Activated CD8-positive, alpha-beta memory T cell treated with anti-CD3 and anti-CD28 coated beads for 36 hours (primary cell): ENCODE data around the gene MGLL. TPM values are rescaled to one million over a fixed set of nuclear protein-coding genes. Genes with fewer than 3 reads are reported as not detected.

Experiments used
- CTCF ChIA-PET: fragments of 350-600 bp; sonication (Branson Sonifier 250); formaldehyde crosslinking; loops from one replicate; lab custom pipeline; 2021; ENCODE audit warnings: antibody characterized with exemption; lab: Charles Lee
- POLR2A ChIA-PET: fragments of 350-600 bp; sonication (Branson Sonifier 250); formaldehyde crosslinking; loops from one replicate; lab custom pipeline; 2021; ENCODE audit warnings: antibody characterized with exemption; lab: Charles Lee
- total RNA-seq, 2 experiments: library from RNA; stranded (reverse); gene quantifications; one replicate each; pipeline ENCODE4 v1.2.3, GENCODE V29; 2021

The MGLL gene
- total RNA-seq, 2 experiments from 2014 or later, result 2.2 to 4.9 TPM

DNA sequence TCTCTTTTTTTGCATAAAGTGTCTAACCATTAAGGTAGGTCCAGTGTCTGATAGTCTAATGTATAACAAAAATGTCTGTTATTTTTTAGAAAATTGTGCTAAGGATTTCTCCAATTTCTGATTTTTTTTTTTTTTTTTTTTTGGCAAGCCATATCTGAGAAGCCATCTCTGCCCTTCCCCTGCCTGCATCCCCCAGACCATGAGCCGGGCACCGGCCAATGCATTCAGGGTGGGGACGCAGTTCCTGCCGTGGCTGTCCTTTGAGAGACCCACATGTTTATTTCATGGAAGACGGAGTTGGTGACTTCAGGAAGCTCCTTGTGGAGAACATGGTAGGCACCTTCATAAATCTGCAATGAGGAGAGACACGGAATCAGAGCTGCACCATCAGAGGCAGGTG is 130.3 kb downstream of the MGLL start:
- ChIA-PET CTCF (no interaction called here), POLR2A (no interaction called here)

DNA sequence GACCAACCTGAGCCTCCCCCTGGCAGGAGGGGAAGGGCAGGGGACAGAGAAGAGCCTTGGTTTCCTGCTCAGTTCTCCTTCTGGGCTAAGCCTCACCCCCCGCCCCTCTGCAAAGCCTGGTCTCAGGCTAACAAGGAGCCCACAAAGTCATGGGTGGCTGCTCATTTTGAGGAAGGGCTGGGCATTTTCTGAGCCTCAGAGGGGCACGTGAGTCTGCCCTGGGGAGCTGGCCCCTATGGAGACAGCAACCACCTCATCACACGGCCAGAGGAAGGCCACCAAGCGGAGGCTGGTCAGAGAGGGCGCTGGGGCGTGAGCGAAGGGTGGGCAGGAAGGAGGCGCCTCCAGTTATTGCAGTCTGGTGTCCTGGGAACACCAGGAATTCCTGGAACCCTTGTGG is 130.8 kb downstream of the MGLL start:
- ChIA-PET CTCF (interaction anchor here (1.0 to 1.2 kb wide), 2 partner anchors 10 to 40 kb away, joined by 3 to 4 read pairs; no protein-coding TSS in a partner anchor), POLR2A (no interaction called here)

DNA sequence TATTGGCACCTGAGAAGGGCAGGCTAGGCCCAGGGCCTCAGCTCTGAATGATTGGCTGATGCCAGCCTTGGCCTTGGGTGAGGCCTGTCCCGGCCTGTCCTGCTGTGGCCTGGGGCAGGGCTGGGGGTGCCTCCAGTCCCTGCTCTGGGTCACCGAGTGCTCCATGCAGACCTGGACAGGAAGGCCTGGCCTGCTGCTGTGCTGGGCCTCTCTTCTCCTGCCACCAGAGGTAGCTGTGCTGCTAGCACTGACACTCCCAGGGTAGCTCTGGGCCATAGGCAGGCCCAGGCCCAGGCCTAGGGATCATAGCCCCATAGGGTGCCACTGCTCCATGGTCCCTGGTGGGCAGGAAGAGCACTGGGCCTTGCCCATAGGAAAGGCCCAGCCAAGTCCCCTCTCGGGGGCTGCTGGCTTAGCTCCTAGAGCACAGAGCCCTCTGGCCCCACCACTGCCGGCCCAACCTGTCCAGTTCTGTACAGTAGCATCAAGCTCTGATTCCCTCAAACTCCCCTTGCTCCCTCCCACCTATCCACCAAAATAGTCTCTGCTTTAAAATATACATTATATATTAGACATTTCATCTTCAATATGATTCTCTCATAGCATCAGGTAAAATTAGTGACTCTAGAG is 131.4 kb downstream of the MGLL start:
- CTCF ChIA-PET, result interaction anchor here (1.0 to 1.2 kb wide), 2 partner anchors 9 to 39 kb away, joined by 3 to 4 read pairs; no protein-coding TSS in a partner anchor
- POLR2A ChIA-PET, result no interaction called here

DNA sequence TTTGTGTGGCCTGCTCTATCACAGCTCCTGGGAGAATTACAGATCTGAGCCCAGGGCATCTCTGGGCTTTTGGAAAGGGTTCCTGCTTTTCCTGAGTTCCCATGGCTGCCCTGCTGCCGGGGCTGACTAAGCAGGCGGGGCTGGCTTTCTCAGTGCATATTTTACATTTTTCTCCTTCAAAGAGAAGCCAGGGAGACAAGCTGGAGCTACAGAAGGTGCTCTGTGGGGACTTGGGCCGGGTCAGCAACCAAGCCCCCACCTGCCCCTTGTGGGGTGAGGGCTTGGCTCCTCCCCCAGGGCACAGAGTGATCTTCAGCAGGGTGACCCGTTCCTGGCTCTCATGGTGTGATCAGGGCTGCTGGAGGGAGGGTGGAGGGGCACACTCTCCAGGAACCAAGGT is 132.2 kb downstream of the MGLL start:
- CTCF ChIA-PET, result interaction anchor here (1.2 kb wide), 1 partner anchor 38 kb away, joined by 4 read pairs; no protein-coding TSS in a partner anchor
- POLR2A ChIA-PET, result no interaction called here

DNA sequence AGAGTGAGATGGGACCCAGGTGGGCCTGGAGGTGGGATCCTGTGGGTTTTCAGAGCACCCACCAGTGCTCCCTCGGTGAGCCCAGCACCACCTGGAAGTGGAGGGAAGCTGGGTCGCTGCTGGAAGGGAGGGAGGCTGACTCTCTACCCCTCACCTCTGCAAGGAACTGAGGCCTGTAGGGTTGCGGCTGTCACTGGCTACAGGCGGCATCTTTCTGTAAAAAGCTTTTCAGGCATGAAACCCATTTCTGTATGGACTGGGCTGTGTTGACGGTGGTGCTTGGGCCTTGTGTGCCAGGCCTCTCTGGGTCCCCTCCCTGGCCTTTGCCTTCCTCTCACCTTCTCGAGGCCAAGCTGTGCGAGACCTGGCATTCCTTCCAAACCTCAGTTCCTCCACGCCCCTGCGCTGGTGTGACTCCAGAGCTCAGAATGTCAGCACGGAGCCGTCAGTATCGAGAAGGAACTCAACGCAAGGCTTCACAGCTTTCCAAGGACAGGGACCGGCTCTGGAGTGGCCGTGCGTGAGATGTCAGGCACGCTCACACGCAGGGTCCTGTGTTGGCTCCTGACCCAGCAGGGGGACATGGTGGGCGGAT is 133.0 kb downstream of the MGLL start:
- ChIA-PET POLR2A (no interaction called here), CTCF (no interaction called here)

DNA sequence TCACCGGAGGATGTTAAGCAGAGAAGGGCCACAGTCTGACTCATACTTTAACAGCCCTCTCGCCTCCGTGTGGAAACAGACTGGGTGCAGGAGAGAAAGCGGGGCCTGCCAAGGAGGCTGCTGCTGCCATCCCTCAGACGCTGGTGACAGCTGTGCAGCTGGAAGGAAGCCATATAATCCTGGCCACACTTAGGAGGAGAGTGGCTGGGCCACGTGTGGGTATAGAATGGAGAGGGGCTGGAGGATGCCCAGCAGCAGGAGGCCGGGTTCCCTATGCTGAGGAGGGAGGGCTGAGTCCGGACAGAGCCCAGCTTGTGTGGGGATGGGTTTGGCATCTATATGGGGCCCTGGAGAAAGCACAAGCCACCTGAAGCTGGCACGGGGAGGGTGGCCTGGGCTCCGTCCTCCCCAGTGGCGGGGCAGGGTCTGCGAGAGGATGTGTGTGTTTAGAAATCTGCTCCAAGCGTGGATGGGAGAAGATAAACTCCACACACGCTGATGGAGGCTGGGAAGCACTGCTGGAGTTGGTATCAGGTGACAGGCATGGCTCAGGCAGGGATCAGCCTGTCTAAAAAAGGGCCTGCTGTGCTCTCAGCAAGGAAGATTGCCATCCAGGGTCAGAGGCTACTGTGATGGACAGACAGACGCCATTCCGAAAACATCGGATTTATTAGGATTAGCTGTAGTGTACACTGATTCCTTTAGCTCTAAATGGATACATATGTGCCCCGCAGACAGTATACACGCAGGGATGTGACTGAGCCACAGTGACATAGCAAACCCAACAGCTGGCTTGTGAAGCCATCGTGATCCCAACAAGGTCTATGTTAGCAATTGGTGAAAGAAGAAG is 133.7 kb downstream of the MGLL start:
- ChIA-PET POLR2A (no interaction called here), CTCF (interaction anchor here (0.6 kb wide), 1 partner anchor 47 kb away, joined by 3 read pairs; no protein-coding TSS in a partner anchor)

DNA sequence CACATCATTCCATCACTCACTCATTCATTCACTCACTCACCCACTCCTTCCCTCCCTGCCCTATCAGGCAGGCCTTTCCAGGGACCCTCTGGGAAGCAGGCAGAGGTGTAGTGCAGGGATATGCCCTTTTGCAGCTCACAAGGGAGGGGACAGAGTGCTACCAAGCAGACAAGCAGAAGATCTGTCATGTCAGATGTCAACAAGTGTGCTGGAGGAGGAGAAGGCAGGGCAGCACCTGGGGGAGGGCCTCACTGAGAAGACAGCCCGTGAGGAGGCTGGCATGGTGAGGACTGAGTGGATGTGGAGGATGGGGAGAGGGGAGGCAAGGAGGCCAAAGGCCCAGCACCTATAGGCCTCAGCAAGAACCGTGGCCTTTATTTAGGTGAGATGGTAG is 134.3 kb downstream of the MGLL start:
- ChIA-PET POLR2A (no interaction called here), CTCF (interaction anchor here (0.6 kb wide), 1 partner anchor 46 kb away, joined by 3 read pairs; no protein-coding TSS in a partner anchor)

DNA sequence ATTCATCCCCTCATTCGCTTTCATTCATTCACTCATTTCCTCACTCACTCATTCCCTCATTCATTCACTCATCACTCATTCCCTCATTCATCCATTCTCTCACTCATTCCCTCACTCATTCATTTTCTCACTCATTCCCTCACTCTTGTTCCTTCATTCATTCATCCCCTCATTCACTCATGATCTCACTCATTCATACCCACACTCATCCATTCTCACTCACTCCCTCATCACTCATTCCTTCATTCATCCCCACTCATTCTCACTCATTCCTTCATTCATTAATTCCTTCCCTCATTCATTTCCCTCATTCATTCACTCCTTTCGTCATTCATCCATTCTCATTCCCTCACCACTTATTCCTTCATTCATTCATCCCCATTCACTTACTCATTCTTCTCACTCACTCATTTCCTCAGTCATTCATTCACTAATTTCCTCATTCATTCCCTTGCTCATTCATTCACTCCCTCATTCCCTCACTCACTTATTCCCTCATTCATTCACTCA is 135.0 kb downstream of the MGLL start:
- ChIA-PET POLR2A (no interaction called here), CTCF (no interaction called here)

DNA sequence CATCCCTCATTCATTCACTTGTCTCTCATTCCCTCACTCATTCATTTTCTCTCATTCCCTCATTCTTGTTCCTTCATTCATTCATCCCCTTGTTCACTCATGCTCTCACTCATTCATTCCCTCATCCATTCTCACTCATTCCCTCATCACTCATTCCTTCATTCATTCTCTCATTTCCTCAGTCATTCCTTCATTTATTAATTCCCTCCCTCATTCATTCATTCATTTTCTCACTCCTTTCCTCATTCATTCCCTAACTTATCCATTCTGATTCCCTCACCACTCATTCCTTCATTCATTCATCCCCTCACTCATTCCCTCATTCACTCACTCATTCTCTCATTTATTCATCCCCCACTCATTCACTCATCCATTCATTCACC is 135.8 kb downstream of the MGLL start:
- POLR2A ChIA-PET, result no interaction called here

DNA sequence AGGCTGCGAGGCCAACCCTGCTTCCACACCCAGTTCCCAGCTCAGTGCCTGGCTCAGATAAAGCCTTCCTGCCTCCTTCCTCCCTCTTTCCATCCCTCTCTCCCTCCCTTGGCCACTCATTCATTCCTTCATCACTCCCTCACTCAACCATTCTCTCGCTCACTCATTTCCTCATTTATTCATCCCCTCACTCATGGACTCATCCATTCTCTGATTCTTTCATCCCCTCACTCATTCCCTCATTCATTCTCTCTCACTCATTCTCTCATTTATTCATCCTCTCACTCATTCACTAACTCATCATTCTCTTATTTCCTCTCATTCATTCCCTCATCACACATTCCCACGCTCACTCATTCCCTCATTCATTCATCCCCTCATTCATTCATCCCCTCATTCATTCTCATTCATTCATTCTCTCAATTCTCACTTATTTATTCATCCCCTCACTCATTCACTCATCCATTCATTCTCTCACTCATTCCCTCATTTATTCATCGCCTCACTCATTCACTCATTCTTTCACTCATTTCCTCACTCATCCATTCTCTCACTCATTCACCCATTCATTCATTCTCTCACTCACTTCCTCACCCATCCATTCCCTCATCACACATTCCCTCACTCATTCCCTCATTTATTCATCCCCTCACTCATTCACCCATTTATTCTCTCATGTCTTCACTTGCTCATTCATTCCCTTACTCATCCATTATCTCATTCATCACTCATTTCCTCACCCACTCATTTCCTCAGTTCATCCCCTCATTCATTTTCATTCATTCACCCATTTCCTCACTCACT is 136.4 kb downstream of the MGLL start:
- CTCF ChIA-PET, result no interaction called here
- POLR2A ChIA-PET, result no interaction called here

More for the DNA sequence above, 135.8 kb downstream of the MGLL start:
- CTCF ChIA-PET, result no interaction called here

DNA sequence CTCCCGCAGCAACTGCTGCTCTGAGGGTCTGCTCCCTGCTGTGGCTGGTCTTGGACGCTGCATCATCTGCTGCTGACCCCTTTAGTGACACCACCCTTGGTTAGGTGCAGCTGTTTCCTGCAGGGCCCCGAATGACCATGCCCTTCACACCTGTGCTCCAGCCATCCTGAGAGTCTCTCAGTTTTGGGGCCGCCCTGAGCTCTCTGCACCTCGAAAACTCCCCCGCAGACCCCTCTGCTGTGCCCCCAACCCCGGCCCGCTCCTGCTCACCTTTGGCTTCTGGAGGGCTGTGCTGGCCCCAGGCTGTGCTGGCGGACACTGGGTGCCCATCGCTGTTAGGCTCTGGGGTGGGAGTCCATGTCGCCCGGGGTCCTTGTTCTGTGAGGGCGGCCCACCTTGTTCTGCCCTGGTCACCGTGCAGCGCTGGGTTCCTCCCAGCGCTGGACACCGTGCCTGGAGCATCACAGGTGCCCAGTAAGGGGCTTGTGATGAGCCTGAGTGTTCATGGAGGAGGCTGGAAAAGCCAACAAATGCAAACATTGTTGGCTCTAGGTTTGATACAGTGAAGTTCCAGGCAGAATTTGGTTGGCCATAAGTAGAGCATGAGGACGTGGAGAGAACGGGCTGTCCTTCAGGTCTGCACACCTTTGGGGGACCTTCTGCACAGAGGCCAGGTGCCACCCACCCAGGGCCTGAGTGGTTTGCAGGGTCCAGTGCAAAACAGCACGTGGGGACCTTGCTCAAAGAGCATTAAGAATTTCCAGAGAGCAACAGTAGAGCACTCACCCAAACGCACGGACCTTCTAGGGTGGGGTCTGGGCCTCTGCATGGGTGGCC is 137.2 kb downstream of the MGLL start:
- ChIA-PET POLR2A (no interaction called here), CTCF (no interaction called here)

DNA sequence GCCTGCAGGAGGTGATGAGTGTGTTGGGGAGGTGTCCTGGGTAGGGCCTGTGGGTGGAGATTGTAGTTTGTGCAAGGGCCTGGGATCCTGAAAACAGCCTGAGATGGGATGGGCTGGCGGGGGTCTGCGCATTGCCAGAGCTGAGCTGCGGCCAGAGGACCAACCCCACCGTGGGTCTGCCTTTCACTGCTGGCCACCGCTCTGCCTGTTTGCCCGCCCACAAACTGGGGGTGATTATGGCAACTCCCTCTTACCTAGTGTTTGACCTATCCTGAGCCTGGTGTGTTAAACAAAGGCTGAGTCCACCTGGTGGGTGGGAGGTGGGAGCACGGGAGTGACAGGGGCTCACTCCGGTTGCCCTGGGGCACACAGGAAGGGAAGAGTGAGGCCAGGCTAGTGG is 139.8 kb downstream of the MGLL start:
- CTCF ChIA-PET, result interaction anchor here (0.8 to 1.3 kb wide), 2 partner anchors 8 to 95 kb away, joined by 3 read pairs; no protein-coding TSS in a partner anchor
- POLR2A ChIA-PET, result no interaction called here

DNA sequence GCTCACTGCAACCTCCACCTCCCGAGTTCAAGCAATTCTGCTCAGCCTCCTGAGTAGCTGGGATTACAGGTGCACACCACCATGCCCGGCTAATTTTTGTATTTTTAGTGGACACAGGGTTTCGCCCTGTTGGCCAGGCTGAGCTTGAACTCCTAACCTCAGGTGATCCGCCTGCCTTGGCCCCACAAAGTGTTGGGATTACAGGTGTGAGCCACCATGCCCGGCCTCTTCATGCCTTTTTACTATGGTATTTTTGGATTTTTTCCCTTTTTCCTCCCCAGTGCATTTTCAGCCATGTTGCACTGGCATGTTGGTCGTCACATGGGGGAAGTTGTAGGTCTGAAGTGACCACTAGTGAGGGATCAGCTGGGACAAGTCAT is 140.2 kb downstream of the MGLL start:
- ChIA-PET CTCF (interaction anchor here (0.8 to 1.3 kb wide), 2 partner anchors 9 to 95 kb away, joined by 3 read pairs; no protein-coding TSS in a partner anchor), POLR2A (interaction anchor here (0.6 kb wide), 1 partner anchor 10 kb away, joined by 4 read pairs; no protein-coding TSS in a partner anchor)

DNA sequence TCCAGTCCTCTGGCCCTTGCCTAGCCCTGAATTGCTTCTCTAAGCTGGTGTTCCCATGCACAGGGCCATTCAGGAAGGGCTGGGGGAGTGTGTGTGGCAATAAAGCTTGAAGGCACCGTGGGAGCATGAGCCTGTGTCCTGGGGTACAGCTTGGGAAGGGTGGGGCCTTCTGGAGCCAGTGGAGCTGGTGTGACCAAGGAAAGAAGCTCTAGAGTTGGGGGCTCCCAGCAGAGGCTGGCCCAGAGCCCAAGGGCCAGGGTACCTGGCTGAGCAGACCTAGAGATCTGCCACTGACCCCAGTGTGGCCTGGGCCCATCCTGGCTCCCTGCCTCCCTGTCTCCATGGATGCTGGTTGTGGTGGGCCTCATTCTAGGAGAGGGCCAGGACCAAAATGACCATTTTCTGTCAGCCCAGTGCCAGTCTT is 141.5 kb downstream of the MGLL start:
- POLR2A ChIA-PET, result no interaction called here
- CTCF ChIA-PET, result interaction anchor here (1.1 to 1.3 kb wide), 2 partner anchors 15 to 152 kb away, joined by 3 to 6 read pairs; no protein-coding TSS in a partner anchor

DNA sequence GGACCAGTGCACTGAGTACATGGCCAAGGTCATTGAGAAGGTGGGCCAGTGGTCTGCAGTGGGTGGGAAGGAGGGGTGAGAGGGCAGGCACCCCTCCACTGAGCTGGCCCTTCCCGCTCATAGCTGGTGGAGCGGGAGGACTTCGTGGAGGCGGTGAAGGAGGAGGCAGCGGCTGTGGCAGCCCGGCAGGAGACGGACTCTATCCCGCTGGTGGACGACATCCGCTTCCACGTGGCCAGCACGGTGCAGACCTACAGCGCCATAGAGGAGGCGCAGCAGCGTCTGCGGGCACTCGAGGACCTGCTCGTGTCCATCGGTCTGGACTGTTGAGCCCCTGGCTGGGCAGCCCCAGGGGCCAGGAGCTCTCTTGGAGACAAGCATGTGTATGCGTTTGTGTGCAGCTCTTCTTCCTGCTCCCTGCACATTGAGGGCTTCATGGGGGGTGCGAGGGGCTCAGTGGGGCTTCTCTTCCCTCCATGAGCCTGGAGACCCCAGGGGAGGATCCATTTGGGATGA is 142.1 kb downstream of the MGLL start:
- POLR2A ChIA-PET, result no interaction called here

DNA sequence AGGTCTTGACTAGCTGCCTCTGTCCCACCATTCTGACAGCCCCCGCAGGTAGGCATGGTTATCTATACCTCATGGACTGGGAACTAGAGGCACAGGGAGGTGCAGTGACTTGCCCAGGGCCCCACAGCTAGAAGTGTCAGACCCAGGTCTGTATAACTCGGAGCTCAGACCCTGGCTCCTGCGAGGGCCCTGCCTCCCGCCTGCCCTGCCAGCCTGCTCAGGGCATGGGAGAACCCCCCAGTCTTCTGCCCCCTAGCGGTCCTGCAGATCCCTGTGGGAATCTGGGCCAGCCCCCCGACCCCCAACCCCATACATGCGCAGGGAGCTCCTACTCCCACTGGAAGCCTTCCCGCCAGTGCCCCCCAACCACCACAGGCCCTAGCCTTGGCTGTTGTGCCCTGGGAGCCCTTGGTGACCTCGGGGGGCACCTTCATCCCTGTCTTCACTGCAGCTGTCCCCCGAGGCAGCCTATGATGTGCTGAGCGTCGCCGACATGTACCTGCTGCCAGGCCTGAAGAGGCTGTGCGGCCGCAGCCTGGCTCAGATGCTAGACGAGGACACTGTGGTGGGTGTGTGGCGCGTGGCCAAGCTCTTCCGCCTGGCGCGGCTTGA is 142.7 kb downstream of the MGLL start:
- ChIA-PET POLR2A (no interaction called here), CTCF (interaction anchor here (1.3 to 1.4 kb wide), 2 partner anchors 18 to 153 kb away, joined by 3 read pairs; no protein-coding TSS in a partner anchor)

More for the DNA sequence above, 142.1 kb downstream of the MGLL start:
- CTCF ChIA-PET, result interaction anchor here (1.3 kb wide), 1 partner anchor 152 kb away, joined by 3 read pairs; no protein-coding TSS in a partner anchor
